OCI-LY3 (cell line): ENCODE data around the gene CAD.

Source experiments
- CTCF ChIP-seq: fragments of 200-600, 300-600 bp; sonication (generic); IDR thresholded peaks from 2 replicates; pipeline ENCODE4 v1.5.1; 2014; ENCODE audit warnings: antibody characterized with exemption, low read length, low read depth
- EZH2phosphoT487 ChIP-seq: fragments of 200-600 bp; shearing (Covaris generic); IDR thresholded peaks from 2 replicates; pipeline ENCODE4 v1.6.1; 2018; ENCODE audit warnings: antibody characterized with exemption, mixed run types, low read depth

- TF ChIP-seq CTCF: peak; percentile 14; the same call in 1 of the 2 replicates
- no peak for TF ChIP-seq EZH2phosphoT487
These were observed 47.8 kb downstream of the CAD start for GRCh38 chr2:27264753-27265535.
